Raji (cell line): ENCODE measurements around the gene THAP7.

Experiments used
- POLR2A ChIP-seq: IDR thresholded peaks from 2 replicates; pipeline ENCODE4 v1.6.1; 2011; ENCODE audit warnings: low read depth, low read length, control low read depth; ENCODE audit not compliant: insufficient read depth

The THAP7 gene

GRCh38 chr22:20980938-20981722 lies 20.8 kb downstream of the THAP7 start:
- no peak for TF ChIP-seq POLR2A

- peak; percentile 14; the same call in 1 of the 2 replicates for TF ChIP-seq POLR2A
Observed at GRCh38 chr22:20980523-20980922, 21.4 kb downstream of the THAP7 start.

- no peak for TF ChIP-seq POLR2A
Observed at GRCh38 chr22:20979940-20980453, 21.9 kb downstream of the THAP7 start.

GRCh38 chr22:20979243-20979809 lies 22.6 kb downstream of the THAP7 start:
- TF ChIP-seq POLR2A: no peak

- TF ChIP-seq POLR2A: no peak
Observed at GRCh38 chr22:20978419-20978818, 23.5 kb downstream of the THAP7 start.

- no peak for TF ChIP-seq POLR2A
Observed at GRCh38 chr22:20977516-20978170, 24.3 kb downstream of the THAP7 start.

GRCh38 chr22:20977019-20977418 lies 24.9 kb downstream of the THAP7 start:
- TF ChIP-seq POLR2A: no peak

- no peak for TF ChIP-seq POLR2A
Observed at GRCh38 chr22:20976291-20976877, 25.5 kb downstream of the THAP7 start.

GRCh38 chr22:20975541-20976290 lies 26.2 kb downstream of the THAP7 start:
- TF ChIP-seq POLR2A: no peak

- no peak for TF ChIP-seq POLR2A
Observed at GRCh38 chr22:20974336-20974955, 27.5 kb downstream of the THAP7 start.

GRCh38 chr22:20973634-20974286 lies 28.2 kb downstream of the THAP7 start:
- no peak for TF ChIP-seq POLR2A

GRCh38 chr22:20972933-20973577 lies 28.9 kb downstream of the THAP7 start:
- TF ChIP-seq POLR2A: no peak

GRCh38 chr22:20970939-20971657 lies 30.8 kb downstream of the THAP7 start:
- no peak for TF ChIP-seq POLR2A

- TF ChIP-seq POLR2A: no peak
Observed at GRCh38 chr22:20968281-20968977, 33.5 kb downstream of the THAP7 start.
